B cell (primary cell): ENCODE measurements around the gene SOX6. TPM values are rescaled to one million over a fixed set of nuclear protein-coding genes. Genes with fewer than 3 reads are reported as not detected.

Experiments used
- ATAC-seq: fragments of 200-7000 bp; cut with Tn5 transposase; one replicate; pipeline ENCODE4 v1.10.0; 2021; ENCODE audit warnings: low read depth, mild to moderate bottlenecking, moderate number of reproducible peaks, moderate library complexity
- CTCF ChIA-PET: fragments of 350-600 bp; sonication (Branson Sonifier 250); formaldehyde crosslinking; loops from one replicate; lab custom pipeline; 2021; ENCODE audit warnings: antibody characterized with exemption, inconsistent platforms; lab: Charles Lee
- POLR2A ChIA-PET: fragments of 350-600 bp; sonication (Branson Sonifier 250); formaldehyde crosslinking; loops from one replicate; lab custom pipeline; 2021; ENCODE audit warnings: antibody characterized with exemption; lab: Charles Lee
- DNase-seq: peaks from one replicate; pipeline ENCODE4 v3.0.0; 2013
- H2AFZ ChIP-seq: 2 replicates; pipeline ENCODE4 v1.6.1; 2012; ENCODE audit warnings: mild to moderate bottlenecking, low read depth, low read length; ENCODE audit not compliant: insufficient read depth, poor library complexity, severe bottlenecking
- H3K27ac ChIP-seq, 2 donors: 1 replicate in 1 of 2; 2 replicates in 1 of 2; pipeline ENCODE4 v1.5.1; 2012 to 2013; ENCODE audit warnings: low read length in 2 of 2, mild to moderate bottlenecking in 2 of 2, moderate library complexity in 1 of 2
- H3K27me3 ChIP-seq, 4 experiments: fragments of 200-600 bp in 1 of 4; sonication (generic) in 1 of 4; replicated peaks in 1 of 4; 1 replicate in 2 of 4; 2 replicates in 2 of 4; pipeline versions ENCODE4 v1.6.1 to v1.7.0; 2013 to 2016; ENCODE audit warnings: low read length in 3 of 4, mild to moderate bottlenecking in 2 of 4, mixed read lengths in 1 of 4, moderate library complexity in 1 of 4; ENCODE audit not compliant: insufficient read depth in 4 of 4, control insufficient read depth in 3 of 4; ENCODE audit errors: control extremely low read depth in 1 of 4
- H3K36me3 ChIP-seq, 2 experiments: replicated peaks in 1 of 2; 1 replicate in 1 of 2; 2 replicates in 1 of 2; pipeline versions ENCODE4 v1.6.1 to v1.7.1; 2013; ENCODE audit warnings: low read length in 1 of 2; ENCODE audit not compliant: insufficient read depth in 2 of 2, control insufficient read depth in 1 of 2; ENCODE audit errors: control extremely low read depth in 1 of 2, extremely low read depth in 1 of 2
- H3K4me1 ChIP-seq, 2 donors: fragments of 200-600 bp in 1 of 2; sonication (generic) in 1 of 2; 1 replicate in 1 of 2; 2 replicates in 1 of 2; pipeline versions ENCODE4 v1.5.1 to v1.6.1; 2013 to 2017; ENCODE audit warnings: low read length in 2 of 2; ENCODE audit not compliant: control insufficient read depth in 2 of 2, insufficient read depth in 2 of 2
- H3K4me2 ChIP-seq: replicated peaks from 2 replicates; pipeline ENCODE3; 2012; ENCODE audit warnings: mild to moderate bottlenecking, low read depth, low read length; ENCODE audit not compliant: poor library complexity, severe bottlenecking
- H3K4me3 ChIP-seq, 5 experiments: fragments of 200-600 bp in 1 of 5; sonication (generic) in 1 of 5; 1 replicate in 3 of 5; 2 replicates in 2 of 5; pipeline versions ENCODE4 v1.5.1 to v1.7.0; 2011 to 2016; ENCODE audit warnings: low read length in 4 of 5, mild to moderate bottlenecking in 4 of 5, low read depth in 2 of 5, control low read depth in 1 of 5, moderate library complexity in 1 of 5; ENCODE audit not compliant: insufficient read depth in 1 of 5; ENCODE audit errors: control extremely low read depth in 1 of 5, extremely low read depth in 1 of 5
- H3K79me2 ChIP-seq: fragments of 200-600 bp; sonication (generic); one replicate; pipeline ENCODE4 v1.6.0; 2016; ENCODE audit warnings: low read length; ENCODE audit not compliant: control insufficient read depth, insufficient read depth
- H3K9ac ChIP-seq: fragments of 200-600 bp; sonication (generic); 2 replicates; pipeline ENCODE4 v1.6.1; 2017; ENCODE audit warnings: mild to moderate bottlenecking, low read length, moderate library complexity
- H3K9me3 ChIP-seq, 3 donors: one replicate each; pipeline versions ENCODE4 v1.6.1 to v1.7.1; 2013; ENCODE audit warnings: low read length in 2 of 3; ENCODE audit not compliant: control insufficient read depth in 2 of 3, insufficient read depth in 1 of 3; ENCODE audit errors: control extremely low read depth in 1 of 3
- H4K20me1 ChIP-seq: 2 replicates; pipeline ENCODE4 v1.6.0; 2012; ENCODE audit warnings: mild to moderate bottlenecking, low read length; ENCODE audit not compliant: insufficient read depth, control insufficient read depth, poor library complexity, severe bottlenecking
- H3K27ac Mint-ChIP-seq: one replicate; pipeline ENCODE4 v1.8.0; 2021; ENCODE audit warnings: mixed read lengths
- H3K27me3 Mint-ChIP-seq: one replicate; pipeline ENCODE4 v1.8.0; 2021; ENCODE audit warnings: mixed read lengths
- H3K4me1 Mint-ChIP-seq: one replicate; pipeline ENCODE4 v1.8.0; 2021; ENCODE audit warnings: mixed read lengths
- H3K4me3 Mint-ChIP-seq: one replicate; pipeline ENCODE4 v1.8.0; 2021; ENCODE audit warnings: mixed read lengths
- H3K9me3 Mint-ChIP-seq: one replicate; pipeline ENCODE4 v1.8.0; 2022; ENCODE audit warnings: mixed read lengths; ENCODE audit not compliant: insufficient read depth
- CTCF ChIP-seq: fragments of 200-600 bp; IDR thresholded peaks from one replicate; pipeline ENCODE4 v1.8.0; 2022; ENCODE audit warnings: antibody characterized with exemption, mild to moderate bottlenecking
- EZH2 ChIP-seq: IDR thresholded peaks from 2 replicates; pipeline ENCODE4 v1.6.1; 2012; ENCODE audit warnings: borderline replicate concordance, low read depth, mild to moderate bottlenecking, moderate library complexity, low read length; ENCODE audit not compliant: insufficient read depth, poor library complexity, severe bottlenecking
- WGBS: methylation state at CpG from one replicate; pipeline ENCODE4 v1.1.5; 2013; ENCODE audit warnings: missing lambda C conversion rate; ENCODE audit not compliant: insufficient coverage; 5-methylcytosine and 5-hydroxymethylcytosine counted together
- intact Hi-C: fragments of 100-400 bp; cut with micrococcal nuclease; formaldehyde crosslinking; loops from one replicate; pipeline ENCODE4 v1.10.0; 2022
- polyA plus RNA-seq: library from polyadenylated mRNA; depleted of rRNA; stranded (reverse); fragments of >200 nt; gene quantifications from 2 replicates; pipeline ENCODE4 v1.2.3, GENCODE V29; 2012
- total RNA-seq, 2 donors: library from RNA; stranded (reverse); fragments of 120-200 nt in 1 of 2; gene quantifications; 1 replicate in 1 of 2; 2 replicates in 1 of 2; pipeline versions ENCODE4 v1.2.3 to v1.2.4, GENCODE V29; 2013 to 2022

The SOX6 gene
- total and polyA plus RNA-seq, 2 donors (not counting 1 experiment from before 2014, with no cell fraction given) = not detected

- H3K4me1 Mint-ChIP-seq = no peaks in the 10 kb centered on the region
- 89% methylated on average over 1 of the region's 3 CpGs for WGBS
- H3K27ac Mint-ChIP-seq = no peak overlapping the region
- intact Hi-C loops = no loop called here
- ATAC-seq (no peak), DNase-seq (no peak)
- Histone ChIP-seq H3K9ac (no peak overlapping the region), H3K9me3 (peaks cover 0 to 1% (median 0%) of the 10 kb centered on the region in 3 donors), H3K4me3 (no peak overlapping the region), H3K36me3 (no peaks in the 10 kb centered on the region), H3K4me2 (no peak overlapping the region), H3K4me1 (no peaks in the 10 kb centered on the region), H3K79me2 (no peaks in the 10 kb centered on the region), H3K27me3 (no peaks in the 10 kb centered on the region), H2AFZ (no peak overlapping the region), H4K20me1 (no peaks in the 10 kb centered on the region), H3K27ac (no peak overlapping the region)
- no peak for TF ChIP-seq EZH2
- no peak for TF ChIP-seq CTCF
- no peaks in the 10 kb centered on the region for H3K9me3 Mint-ChIP-seq
- no peak overlapping the region for H3K4me3 Mint-ChIP-seq
- POLR2A ChIA-PET = no interaction called here
- CTCF ChIA-PET = no interaction called here
- H3K27me3 Mint-ChIP-seq = no peaks in the 10 kb centered on the region
Measured at GRCh38 chr11:16289541-16289940, 66.8 kb downstream of the SOX6 start.

- DNase-seq (no peak), ATAC-seq (no peak)
- Mint-ChIP-seq H3K4me1 (no peaks in the 10 kb centered on the region), H3K27ac (no peak overlapping the region), H3K27me3 (no peaks in the 10 kb centered on the region), H3K4me3 (no peak overlapping the region), H3K9me3 (no peaks in the 10 kb centered on the region)
- Histone ChIP-seq H3K4me2 (no peak overlapping the region), H2AFZ (no peak overlapping the region), H3K9ac (no peak overlapping the region), H4K20me1 (no peaks in the 10 kb centered on the region), H3K79me2 (no peaks in the 10 kb centered on the region), H3K36me3 (no peaks in the 10 kb centered on the region), H3K27me3 (no peaks in the 10 kb centered on the region), H3K27ac (no peak overlapping the region), H3K9me3 (no peaks in the 10 kb centered on the region), H3K4me3 (no peak overlapping the region), H3K4me1 (no peaks in the 10 kb centered on the region)
- no CpG with 5 or more reads among the region's 3 CpGs for WGBS
- intact Hi-C loops = no loop called here
- POLR2A ChIA-PET = no interaction called here
- TF ChIP-seq EZH2 (no peak), CTCF (no peak)
- CTCF ChIA-PET = interaction anchor here (0.7 to 0.8 kb wide), 2 partner anchors 960 to 1717 kb away, joined by 3 read pairs; no protein-coding TSS in a partner anchor
Measured at GRCh38 chr11:16287630-16288280, 68.6 kb downstream of the SOX6 start.
